Mucosa of descending colon (tissue), 3 donors: ENCODE data around the gene LYPLAL1. TPM values are rescaled to one million over a fixed set of nuclear protein-coding genes. Genes with fewer than 3 reads are reported as not detected.

Source experiments
- ATAC-seq: fragments of 200-7000 bp; cut with Tn5 transposase; one replicate; pipeline ENCODE4 v1.9.1; 2020; ENCODE audit warnings: mild to moderate bottlenecking, moderate library complexity
- DNase-seq, 3 donors: peaks; one replicate each; pipeline ENCODE4 v3.0.0-alpha.2; 2020
- H3K36me3 ChIP-seq: fragments of 200-600 bp; one replicate; pipeline ENCODE4 v1.8.0; 2021; ENCODE audit warnings: low read depth, mild to moderate bottlenecking
- H3K4me1 ChIP-seq: fragments of 200-600 bp; one replicate; pipeline ENCODE4 v1.8.0; 2021; ENCODE audit warnings: low read depth, mild to moderate bottlenecking
- H3K4me3 ChIP-seq: fragments of 200-600 bp; one replicate; pipeline ENCODE4 v1.8.0; 2021; ENCODE audit warnings: mild to moderate bottlenecking
- H3K9me3 ChIP-seq: fragments of 200-600 bp; one replicate; pipeline ENCODE4 v1.8.0; 2021; ENCODE audit warnings: mild to moderate bottlenecking
- intact Hi-C, 2 donors: fragments of 100-400 bp; cut with DNase I in 1 of 2; cut with micrococcal nuclease in 1 of 2; formaldehyde crosslinking; loops; one replicate each; pipeline versions ENCODE4 v1.11.0 to v1.11.1; 2022; cut with DNase I, micrococcal nuclease
- total RNA-seq, 3 donors: library from RNA; stranded (reverse); fragmentation: NEBNext Ultra II Directional in 2 of 3; extraction: Animal tissue kit (Norgen Biotek cat#: 25700) in 2 of 3; gene quantifications; one replicate each; pipeline versions ENCODE4 v1.2.1 to v1.2.4, GENCODE V29; 2021 to 2023
- TF ChIP-seq, protein P1 (sequence below): fragments of 200-600 bp; IDR thresholded peaks from one replicate; pipeline ENCODE4 v1.8.0; 2022; ENCODE audit warnings: antibody characterized with exemption, mild to moderate bottlenecking
- donor health status: DM: no; HTN: no; CAD: no; lungs with moderate emphysema.
- donor health status: DM: no; HTN: no; CAD: no.
- donor health status: DM: no; HTN: yes; CAD: no.

The LYPLAL1 gene
- total RNA-seq, 3 donors from 2014 or later, result 14.3 to 34.2 (median 21.9) TPM

DNA sequence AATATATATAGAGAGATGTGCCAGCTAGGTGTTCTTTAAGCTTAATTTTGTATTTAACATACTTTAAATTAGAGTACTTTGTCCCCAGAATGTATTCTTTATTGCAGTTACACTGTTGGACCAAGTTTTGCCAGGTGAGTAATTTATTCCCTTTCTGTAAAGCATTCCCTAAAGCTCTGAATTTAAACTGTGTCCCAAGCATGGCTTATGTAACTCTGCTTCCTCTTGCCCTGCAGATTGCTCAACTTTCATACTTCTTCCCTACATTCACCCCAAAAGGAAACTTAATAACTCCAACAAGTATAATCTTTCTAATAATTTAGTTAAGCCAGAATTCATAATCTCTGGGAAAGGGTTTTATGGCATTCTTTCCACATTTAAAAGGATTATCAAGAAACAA is 5.6 kb downstream of the LYPLAL1 start:
- Histone ChIP-seq H3K36me3 (no peaks in the 10 kb centered on the region), H3K4me1 (peaks cover 18% of the 10 kb centered on the region), H3K9me3 (no peaks in the 10 kb centered on the region), H3K4me3 (no peak overlapping the region)
- ATAC-seq, result no peak
- DNase-seq, result no peak
- TF ChIP-seq, protein P1, sequence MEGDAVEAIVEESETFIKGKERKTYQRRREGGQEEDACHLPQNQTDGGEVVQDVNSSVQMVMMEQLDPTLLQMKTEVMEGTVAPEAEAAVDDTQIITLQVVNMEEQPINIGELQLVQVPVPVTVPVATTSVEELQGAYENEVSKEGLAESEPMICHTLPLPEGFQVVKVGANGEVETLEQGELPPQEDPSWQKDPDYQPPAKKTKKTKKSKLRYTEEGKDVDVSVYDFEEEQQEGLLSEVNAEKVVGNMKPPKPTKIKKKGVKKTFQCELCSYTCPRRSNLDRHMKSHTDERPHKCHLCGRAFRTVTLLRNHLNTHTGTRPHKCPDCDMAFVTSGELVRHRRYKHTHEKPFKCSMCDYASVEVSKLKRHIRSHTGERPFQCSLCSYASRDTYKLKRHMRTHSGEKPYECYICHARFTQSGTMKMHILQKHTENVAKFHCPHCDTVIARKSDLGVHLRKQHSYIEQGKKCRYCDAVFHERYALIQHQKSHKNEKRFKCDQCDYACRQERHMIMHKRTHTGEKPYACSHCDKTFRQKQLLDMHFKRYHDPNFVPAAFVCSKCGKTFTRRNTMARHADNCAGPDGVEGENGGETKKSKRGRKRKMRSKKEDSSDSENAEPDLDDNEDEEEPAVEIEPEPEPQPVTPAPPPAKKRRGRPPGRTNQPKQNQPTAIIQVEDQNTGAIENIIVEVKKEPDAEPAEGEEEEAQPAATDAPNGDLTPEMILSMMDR, result no peak
- intact Hi-C loops, result no loop called here

DNA sequence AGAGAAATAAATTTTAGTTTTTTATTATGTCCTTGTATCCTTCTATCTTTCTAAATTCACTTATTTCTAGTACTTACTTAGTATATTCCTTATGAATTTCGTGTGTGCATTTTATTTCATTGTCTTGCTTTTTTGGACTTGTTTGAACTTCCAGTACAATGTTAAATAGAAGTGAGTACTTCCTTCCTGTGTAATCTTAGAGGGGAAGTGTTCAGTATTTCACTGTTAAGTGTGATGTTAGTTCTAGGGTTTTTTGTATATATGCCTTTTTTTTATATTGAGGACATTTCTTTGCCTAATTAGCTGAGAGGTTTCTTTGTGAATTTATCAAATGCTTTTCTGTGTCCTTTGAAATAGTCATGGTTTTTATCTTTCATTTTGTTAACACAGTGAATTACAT is 10.7 kb downstream of the LYPLAL1 start:
- H3K4me1 ChIP-seq, result peaks cover 5% of the 10 kb centered on the region
- intact Hi-C loops, result no loop called here
- DNase-seq, result no peak
- H3K9me3 ChIP-seq, result no peaks in the 10 kb centered on the region
- no peak for ATAC-seq
- no peaks in the 10 kb centered on the region for H3K36me3 ChIP-seq
- TF ChIP-seq, protein P1, result no peak
- no peak overlapping the region for H3K4me3 ChIP-seq

- Histone ChIP-seq H3K9me3 (no peaks in the 10 kb centered on the region), H3K36me3 (no peaks in the 10 kb centered on the region), H3K4me3 (no peak overlapping the region), H3K4me1 (peaks cover 5% of the 10 kb centered on the region)
- TF ChIP-seq, protein P1, result no peak
- no peak for ATAC-seq
- DNase-seq, result no peak
- intact Hi-C loops, result no loop called here
Measured at GRCh38 chr1:219185486-219186117, 11.9 kb downstream of the LYPLAL1 start.

- TF ChIP-seq, protein P1, result no peak
- no peak for DNase-seq
Measured at GRCh38 chr1:219188331-219188803, 14.7 kb downstream of the LYPLAL1 start.

GRCh38 chr1:219189021-219189824 is 15.5 kb downstream of the LYPLAL1 start:
- Histone ChIP-seq H3K36me3 (no peaks in the 10 kb centered on the region), H3K9me3 (no peaks in the 10 kb centered on the region), H3K4me3 (no peak overlapping the region), H3K4me1 (peaks cover 5% of the 10 kb centered on the region)
- intact Hi-C loops, result no loop called here
- no peak for ATAC-seq
- no peak for DNase-seq
- TF ChIP-seq, protein P1, result no peak

More at GRCh38 chr1:219188331-219188803, 14.7 kb downstream of the LYPLAL1 start:
- Histone ChIP-seq H3K4me3 (no peak overlapping the region), H3K9me3 (no peaks in the 10 kb centered on the region), H3K36me3 (no peaks in the 10 kb centered on the region), H3K4me1 (peaks cover 5% of the 10 kb centered on the region)
- no peak for ATAC-seq
- intact Hi-C loops, result no loop called here
